Ishikawa (cell line): ENCODE data around the gene RBM19.

ENCODE experiments used
- CEBPB ChIP-seq: IDR thresholded peaks from 2 replicates; pipeline ENCODE4 v1.6.1; 2012
- CREB1 ChIP-seq: IDR thresholded peaks from 2 replicates; pipeline ENCODE4 v1.6.1; 2012; ENCODE audit warnings: low read depth
- EGR1 ChIP-seq: IDR thresholded peaks from 2 replicates; pipeline ENCODE4 v1.6.1; 2012
- EP300 ChIP-seq: IDR thresholded peaks from 2 replicates; pipeline ENCODE4 v1.6.1; 2012; ENCODE audit warnings: borderline replicate concordance
- FOXM1 ChIP-seq: IDR thresholded peaks from 2 replicates; pipeline ENCODE4 v1.6.1; 2012; ENCODE audit warnings: low read depth, borderline replicate concordance
- NFIC ChIP-seq: IDR thresholded peaks from 2 replicates; pipeline ENCODE4 v1.6.1; 2012
- RAD21 ChIP-seq: IDR thresholded peaks from 2 replicates; pipeline ENCODE4 v1.6.1; 2012; ENCODE audit warnings: low read depth
- TAF1 ChIP-seq: IDR thresholded peaks from 2 replicates; pipeline ENCODE4 v1.6.1; 2012; ENCODE audit warnings: low read depth, mild to moderate bottlenecking
- TCF12 ChIP-seq: IDR thresholded peaks from 2 replicates; pipeline ENCODE4 v1.6.1; 2012; ENCODE audit warnings: low read depth
- TEAD4 ChIP-seq: IDR thresholded peaks from 2 replicates; pipeline ENCODE4 v1.6.1; 2012
- YY1 ChIP-seq: IDR thresholded peaks from 2 replicates; pipeline ENCODE4 v1.6.1; 2012; ENCODE audit warnings: low read depth
- ZBTB7A ChIP-seq: IDR thresholded peaks from 2 replicates; pipeline ENCODE4 v1.6.1; 2012; ENCODE audit warnings: low read depth
- TF ChIP-seq, protein P1 (sequence below): IDR thresholded peaks from 2 replicates; pipeline ENCODE4 v1.6.1; 2012; ENCODE audit warnings: low read depth, mild to moderate bottlenecking
- TF ChIP-seq, protein P2 (sequence below): IDR thresholded peaks from 2 replicates; pipeline ENCODE4 v1.6.1; 2012
- TF ChIP-seq, protein P3 (sequence below): IDR thresholded peaks from 2 replicates; pipeline ENCODE4 v1.6.1; 2012

The RBM19 gene

DNA sequence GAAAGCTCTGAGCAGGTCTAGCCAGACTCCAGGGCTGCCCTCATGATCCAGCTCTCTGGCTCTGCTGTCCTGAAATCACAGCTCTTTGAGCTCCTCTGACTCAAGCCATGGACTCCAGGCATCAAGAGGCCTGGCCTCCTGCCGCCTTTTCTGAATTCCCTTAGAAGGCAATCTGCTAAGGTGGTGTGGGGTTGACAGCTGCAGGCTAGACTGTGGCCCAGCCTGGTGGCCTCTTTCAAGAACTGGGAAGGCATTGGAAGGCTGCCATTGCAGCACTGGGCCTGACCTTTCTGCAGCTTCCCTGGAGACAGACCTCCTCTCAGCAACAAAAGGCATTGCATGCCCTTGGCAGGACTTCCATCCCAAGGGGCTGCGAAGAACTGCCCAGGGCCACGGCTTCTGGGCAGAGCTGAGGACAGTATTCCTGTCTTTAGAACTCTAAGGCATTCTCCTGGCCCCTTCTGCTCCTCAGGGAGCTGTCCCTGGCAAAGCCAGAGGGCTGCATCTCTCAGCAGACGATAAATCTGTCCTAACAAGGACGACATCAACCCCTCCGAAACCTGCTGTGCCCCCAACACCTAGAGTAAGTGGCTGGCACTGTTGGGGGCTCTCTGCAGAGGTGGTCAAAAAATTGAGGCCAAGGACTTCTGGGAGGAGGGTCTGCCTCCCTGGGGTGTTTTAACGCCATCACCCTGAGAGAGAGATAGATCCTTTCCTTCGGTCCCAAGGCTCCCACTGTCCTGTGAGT, 115.6 kb downstream of the RBM19 start:
- TF ChIP-seq YY1 (no peak), FOXM1 (no peak), TAF1 (no peak), TEAD4 (no peak), RAD21 (no peak), EP300 (no peak), TCF12 (no peak), EGR1 (no peak), CREB1 (no peak), CEBPB (no peak), NFIC (no peak), ZBTB7A (no peak)
- TF ChIP-seq, protein P1, sequence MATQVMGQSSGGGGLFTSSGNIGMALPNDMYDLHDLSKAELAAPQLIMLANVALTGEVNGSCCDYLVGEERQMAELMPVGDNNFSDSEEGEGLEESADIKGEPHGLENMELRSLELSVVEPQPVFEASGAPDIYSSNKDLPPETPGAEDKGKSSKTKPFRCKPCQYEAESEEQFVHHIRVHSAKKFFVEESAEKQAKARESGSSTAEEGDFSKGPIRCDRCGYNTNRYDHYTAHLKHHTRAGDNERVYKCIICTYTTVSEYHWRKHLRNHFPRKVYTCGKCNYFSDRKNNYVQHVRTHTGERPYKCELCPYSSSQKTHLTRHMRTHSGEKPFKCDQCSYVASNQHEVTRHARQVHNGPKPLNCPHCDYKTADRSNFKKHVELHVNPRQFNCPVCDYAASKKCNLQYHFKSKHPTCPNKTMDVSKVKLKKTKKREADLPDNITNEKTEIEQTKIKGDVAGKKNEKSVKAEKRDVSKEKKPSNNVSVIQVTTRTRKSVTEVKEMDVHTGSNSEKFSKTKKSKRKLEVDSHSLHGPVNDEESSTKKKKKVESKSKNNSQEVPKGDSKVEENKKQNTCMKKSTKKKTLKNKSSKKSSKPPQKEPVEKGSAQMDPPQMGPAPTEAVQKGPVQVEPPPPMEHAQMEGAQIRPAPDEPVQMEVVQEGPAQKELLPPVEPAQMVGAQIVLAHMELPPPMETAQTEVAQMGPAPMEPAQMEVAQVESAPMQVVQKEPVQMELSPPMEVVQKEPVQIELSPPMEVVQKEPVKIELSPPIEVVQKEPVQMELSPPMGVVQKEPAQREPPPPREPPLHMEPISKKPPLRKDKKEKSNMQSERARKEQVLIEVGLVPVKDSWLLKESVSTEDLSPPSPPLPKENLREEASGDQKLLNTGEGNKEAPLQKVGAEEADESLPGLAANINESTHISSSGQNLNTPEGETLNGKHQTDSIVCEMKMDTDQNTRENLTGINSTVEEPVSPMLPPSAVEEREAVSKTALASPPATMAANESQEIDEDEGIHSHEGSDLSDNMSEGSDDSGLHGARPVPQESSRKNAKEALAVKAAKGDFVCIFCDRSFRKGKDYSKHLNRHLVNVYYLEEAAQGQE = no peak
- TF ChIP-seq, protein P2, sequence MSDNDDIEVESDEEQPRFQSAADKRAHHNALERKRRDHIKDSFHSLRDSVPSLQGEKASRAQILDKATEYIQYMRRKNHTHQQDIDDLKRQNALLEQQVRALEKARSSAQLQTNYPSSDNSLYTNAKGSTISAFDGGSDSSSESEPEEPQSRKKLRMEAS = no peak
- TF ChIP-seq, protein P3, sequence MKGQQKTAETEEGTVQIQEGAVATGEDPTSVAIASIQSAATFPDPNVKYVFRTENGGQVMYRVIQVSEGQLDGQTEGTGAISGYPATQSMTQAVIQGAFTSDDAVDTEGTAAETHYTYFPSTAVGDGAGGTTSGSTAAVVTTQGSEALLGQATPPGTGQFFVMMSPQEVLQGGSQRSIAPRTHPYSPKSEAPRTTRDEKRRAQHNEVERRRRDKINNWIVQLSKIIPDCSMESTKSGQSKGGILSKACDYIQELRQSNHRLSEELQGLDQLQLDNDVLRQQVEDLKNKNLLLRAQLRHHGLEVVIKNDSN = no peak

DNA sequence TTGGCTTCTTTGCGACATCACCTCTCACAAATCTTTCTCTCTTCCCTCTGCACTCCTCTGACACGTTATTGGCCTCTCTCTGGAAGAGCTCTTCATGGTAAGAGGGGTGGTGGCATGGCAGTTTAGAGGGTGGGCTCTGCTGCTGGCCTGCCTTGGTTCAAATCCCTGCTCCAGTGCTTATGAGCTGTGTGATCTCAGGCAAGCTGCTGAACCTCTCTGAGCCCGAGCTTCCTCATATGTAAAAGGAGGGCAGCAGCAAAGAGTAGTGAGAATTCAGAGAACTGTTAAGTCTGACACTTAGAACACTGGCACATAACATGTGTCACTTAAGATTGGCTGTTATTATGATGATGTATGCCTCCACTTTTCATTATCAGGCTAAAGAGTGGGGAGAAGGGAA, 118.3 kb downstream of the RBM19 start:
- TF ChIP-seq, protein P1 = no peak
- TF ChIP-seq FOXM1 (no peak), CREB1 (no peak)

DNA sequence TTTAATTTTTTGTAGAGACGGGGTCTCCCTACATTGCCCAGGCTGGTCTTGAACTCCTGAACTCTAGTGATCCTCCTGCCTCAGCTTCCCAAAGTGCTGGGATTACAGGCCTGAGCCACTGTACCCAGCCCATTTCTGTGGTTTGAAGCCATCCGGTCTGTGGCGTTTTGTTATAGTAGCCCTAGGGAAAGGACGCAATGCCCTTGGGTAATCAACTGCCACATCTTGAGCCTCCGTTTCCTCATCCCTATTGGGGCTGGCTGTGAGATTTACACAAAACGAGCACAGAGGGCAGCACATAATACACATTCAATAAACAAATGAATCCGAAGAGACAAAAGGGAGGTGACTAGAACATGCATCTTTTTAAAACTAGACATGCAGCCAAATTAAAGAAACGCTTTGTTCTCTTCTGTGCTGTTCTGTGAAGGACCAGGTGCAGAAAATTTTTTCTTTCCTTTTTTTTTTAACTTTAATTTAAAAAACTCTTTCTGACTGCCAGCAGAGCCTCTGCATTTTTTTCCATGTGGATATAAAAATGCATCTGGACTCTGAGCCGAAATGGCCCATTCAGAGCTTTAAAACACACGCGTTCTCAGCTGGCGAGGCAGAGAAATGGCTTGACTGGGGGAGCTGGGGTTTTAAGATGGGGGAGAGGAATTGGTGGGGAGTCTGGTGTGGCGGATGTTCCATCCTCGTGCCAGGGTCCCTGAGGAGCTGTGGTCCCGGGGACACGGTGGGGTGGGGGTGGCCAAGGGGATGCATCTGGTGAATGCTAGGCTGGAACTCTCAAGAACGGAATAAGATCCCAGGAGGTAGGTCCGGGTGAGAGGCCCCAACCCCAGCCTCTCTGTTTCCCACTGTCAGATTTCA, 119.0 kb downstream of the RBM19 start:
- no peak for TF ChIP-seq RAD21
- TF ChIP-seq EGR1 = no peak
- TF ChIP-seq TAF1 = no peak
- no peak for TF ChIP-seq TCF12
- no peak for TF ChIP-seq NFIC
- TF ChIP-seq, protein P1 = no peak
- TF ChIP-seq, protein P3 = no peak
- no peak for TF ChIP-seq YY1
- no peak for TF ChIP-seq TEAD4
- no peak for TF ChIP-seq CREB1
- no peak for TF ChIP-seq FOXM1
- no peak for TF ChIP-seq CEBPB
- TF ChIP-seq, protein P2 = no peak
- TF ChIP-seq ZBTB7A = no peak
- TF ChIP-seq EP300 = no peak
